ENCODE results near the gene OR52A5. TPM values are rescaled to one million over a fixed set of nuclear protein-coding genes. Genes with fewer than 3 reads are reported as not detected.
A peak's percentile ranks its signal among the peaks of the same experiment; 100 is the strongest.

The OR52A5 gene
- total RNA-seq, 1 donor from 2014 or later, result not detected

DNA sequence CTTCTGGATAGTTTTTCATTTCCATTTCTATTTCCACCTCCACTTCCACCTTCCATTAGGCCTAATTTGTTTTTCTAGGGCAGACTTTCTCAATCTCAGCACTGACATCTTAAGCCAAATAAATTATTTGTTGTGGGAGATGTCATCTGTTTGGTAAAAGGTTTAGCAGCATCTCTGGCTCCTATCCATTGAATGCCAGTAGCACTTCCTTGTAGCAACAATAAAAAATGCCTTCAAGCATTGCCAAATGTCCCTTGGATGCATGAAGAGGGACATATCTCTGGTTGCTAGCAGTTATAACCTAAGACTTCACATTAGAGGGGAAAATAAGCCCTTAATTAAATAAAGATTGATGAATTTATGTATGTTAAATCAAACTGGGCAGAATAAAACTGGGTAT is 1.9 kb downstream of the OR52A5 start:
- no peak for TF ChIP-seq CTCF (IDR thresholded peaks at IDR 0.05; ENCODE audit: unreplicated experiment)
- Mint-ChIP-seq H3K4me3 (no peak overlapping the region), H3K36me3 (no peaks in the 10 kb centered on the region), H3K4me1 (peaks cover 2% of the 10 kb centered on the region), H3K9me3 (no peaks in the 10 kb centered on the region), H3K27me3 (ENCODE audit: low read depth) (no peaks in the 10 kb centered on the region), H3K27ac (no peak overlapping the region)
- DNase-seq (ENCODE audit: low spot score in 2 of 2, unreplicated experiment in 2 of 2), result no peak

DNA sequence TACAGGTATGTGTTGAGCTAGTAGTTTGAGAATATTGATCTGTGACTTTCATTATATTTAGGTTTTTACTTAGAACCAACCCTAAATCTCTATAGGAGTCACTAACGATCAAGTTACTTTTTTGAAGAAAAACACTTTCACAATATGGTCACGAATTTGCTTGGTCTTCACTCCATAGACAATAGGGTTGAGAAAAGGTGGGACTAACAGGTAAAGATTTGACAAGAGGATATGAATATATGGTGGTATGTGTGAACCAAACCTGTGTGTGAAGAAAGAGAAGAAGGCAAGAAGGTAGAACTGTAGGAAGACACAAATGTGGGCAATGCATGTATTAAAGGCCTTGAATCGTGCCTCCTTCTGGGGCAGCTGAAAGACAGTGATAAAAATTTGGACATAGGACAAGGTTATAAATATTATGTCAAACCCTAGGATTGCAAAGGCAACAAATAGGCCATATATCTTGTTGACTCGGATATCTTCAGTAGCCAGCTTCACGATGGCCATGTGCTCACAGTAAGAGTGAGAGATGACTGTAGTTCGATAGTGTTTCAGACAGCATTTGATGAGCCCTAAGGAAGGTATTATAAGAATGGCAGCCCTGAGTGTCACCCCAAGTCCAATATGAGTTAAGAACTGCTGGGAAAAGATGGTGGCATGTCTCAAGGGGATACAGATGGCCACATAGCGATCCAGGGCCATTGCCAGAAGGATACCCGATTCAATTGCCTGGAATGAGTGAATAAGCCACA is 6.4 kb downstream of the OR52A5 start:
- no peak for TF ChIP-seq CTCF (IDR thresholded peaks at IDR 0.05; ENCODE audit: unreplicated experiment)
- Mint-ChIP-seq H3K4me1 (no peaks in the 10 kb centered on the region), H3K4me3 (no peak overlapping the region), H3K27me3 (ENCODE audit: low read depth) (no peaks in the 10 kb centered on the region), H3K27ac (no peak overlapping the region), H3K9me3 (no peaks in the 10 kb centered on the region), H3K36me3 (no peaks in the 10 kb centered on the region)
- DNase-seq (ENCODE audit: low spot score in 2 of 2, unreplicated experiment in 2 of 2), result no peak

GRCh38 chr11:5129457-5129877 is 8.7 kb downstream of the OR52A5 start:
- no peaks in the 10 kb centered on the region for H3K9me3 Mint-ChIP-seq

GRCh38 chr11:5124891-5125620 is 13.1 kb downstream of the OR52A5 start:
- Mint-ChIP-seq H3K27me3 (ENCODE audit: low read depth) (peaks cover 23% of the 10 kb centered on the region), H3K27ac (no peak overlapping the region), H3K4me3 (no peak overlapping the region), H3K4me1 (peaks cover 2% of the 10 kb centered on the region), H3K9me3 (no peaks in the 10 kb centered on the region), H3K36me3 (no peaks in the 10 kb centered on the region)
- DNase-seq (ENCODE audit: low spot score in 2 of 2, unreplicated experiment in 2 of 2), result no peak
- no peak for TF ChIP-seq CTCF (IDR thresholded peaks at IDR 0.05; ENCODE audit: unreplicated experiment)

More at GRCh38 chr11:5129457-5129877, 8.7 kb downstream of the OR52A5 start:
- no peak for DNase-seq (ENCODE audit: low spot score in 2 of 2, unreplicated experiment in 2 of 2)
- Mint-ChIP-seq H3K36me3 (no peaks in the 10 kb centered on the region), H3K4me1 (no peaks in the 10 kb centered on the region), H3K27me3 (ENCODE audit: low read depth) (peaks cover 5% of the 10 kb centered on the region), H3K4me3 (no peak overlapping the region), H3K27ac (no peak overlapping the region)
- no peak for TF ChIP-seq CTCF (IDR thresholded peaks at IDR 0.05; ENCODE audit: unreplicated experiment)

- Mint-ChIP-seq H3K9me3 (no peaks in the 10 kb centered on the region), H3K27ac (no peak overlapping the region), H3K4me1 (peaks cover 2% of the 10 kb centered on the region), H3K4me3 (no peak overlapping the region), H3K36me3 (no peaks in the 10 kb centered on the region), H3K27me3 (ENCODE audit: low read depth) (peaks cover 23% of the 10 kb centered on the region)
- TF ChIP-seq CTCF (IDR thresholded peaks at IDR 0.05; ENCODE audit: unreplicated experiment), result peak; percentile 73
- peak in 1 of 2 experiments; percentile 75 for DNase-seq (ENCODE audit: low spot score in 2 of 2, unreplicated experiment in 2 of 2)
Measured at GRCh38 chr11:5123802-5124521, 14.2 kb downstream of the OR52A5 start.
